SK-N-MC (cell line): ENCODE measurements around the gene CGA.

Source experiments
- EZH2 ChIP-seq: fragments of 200-600 bp; sonication (generic); IDR thresholded peaks from one replicate; pipeline ENCODE4 v1.6.1; 2017; ENCODE audit warnings: antibody characterized with exemption
- FOXP2 ChIP-seq: optimal IDR thresholded peaks from 2 replicates; pipeline ENCODE3; 2011; ENCODE audit warnings: mild to moderate bottlenecking, moderate library complexity; ENCODE audit not compliant: insufficient read depth; ENCODE audit errors: extremely low read length, control extremely low read depth
- POLR2AphosphoS5 ChIP-seq: IDR thresholded peaks from 2 replicates; pipeline ENCODE4 v1.6.1; 2012; ENCODE audit warnings: mild to moderate bottlenecking, low read depth, low read length, borderline replicate concordance

- TF ChIP-seq POLR2AphosphoS5, result no peak
- no peak for TF ChIP-seq EZH2
- TF ChIP-seq FOXP2, result no peak
These were observed 54.2 kb downstream of the CGA start for GRCh38 chr6:87040729-87041128.
